Measurements from ENCODE around the gene GAST. TPM values are rescaled to one million over a fixed set of nuclear protein-coding genes. Genes with fewer than 3 reads are reported as not detected.

The GAST gene
- total and polyA plus RNA-seq, 2 donors = not detected

DNA sequence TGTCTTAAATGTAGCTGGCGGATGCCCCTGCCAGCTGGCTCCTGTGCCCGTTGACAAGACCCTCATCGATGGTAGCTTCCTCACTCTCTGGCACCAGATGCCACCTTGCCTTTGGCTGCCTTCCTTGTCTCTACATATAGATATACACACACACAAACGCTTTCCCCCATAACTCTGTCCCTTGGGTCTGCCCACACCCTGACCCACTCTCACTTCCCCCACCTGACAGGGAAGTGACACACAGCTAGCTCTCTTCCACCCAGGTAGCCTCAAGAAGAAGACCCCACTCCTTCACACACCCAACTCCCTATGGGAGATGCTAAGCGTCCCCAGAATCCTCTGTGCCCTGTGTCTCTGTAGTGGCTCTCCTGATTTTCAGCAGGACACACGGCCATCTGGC, 48.7 kb downstream of the GAST start:
- H3K4me1 ChIP-seq (ENCODE audit: insufficient read depth) = no peaks in the 10 kb centered on the region
- DNase-seq (ENCODE audit: extremely low spot score) = no peak
- no peak overlapping the region for H3K4me3 ChIP-seq (ENCODE audit: low read depth, low read length)
- H3K36me3 ChIP-seq (ENCODE audit: insufficient read depth) = peaks cover 8% of the 10 kb centered on the region
- 90% methylated on average over 6 of the region's 6 CpGs for WGBS
- H3K27ac ChIP-seq (ENCODE audit: low read depth) = no peak overlapping the region

DNA sequence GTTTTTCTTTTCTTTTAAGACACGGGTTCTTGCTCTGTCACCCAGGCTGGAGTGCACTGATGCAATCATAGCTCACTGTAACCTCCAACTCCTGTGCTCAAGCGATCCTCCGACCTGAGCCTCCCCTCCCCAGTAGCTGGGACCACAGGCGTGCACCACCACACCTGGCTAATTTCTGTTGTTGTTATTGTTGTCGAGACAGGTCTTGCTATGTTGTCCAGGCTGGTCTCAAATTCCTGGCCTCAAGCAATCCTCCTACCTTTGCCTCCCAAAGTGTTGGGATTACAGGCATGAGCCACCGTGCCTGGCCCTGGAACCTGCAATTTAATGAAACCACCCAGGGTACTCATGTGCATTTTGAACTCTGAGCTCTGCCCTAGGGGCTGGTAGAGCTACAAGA, 50.3 kb downstream of the GAST start:
- Histone ChIP-seq H3K4me1 (ENCODE audit: insufficient read depth) (no peaks in the 10 kb centered on the region), H3K27ac (ENCODE audit: low read depth) (no peak overlapping the region), H3K4me3 (ENCODE audit: low read depth, low read length) (no peak overlapping the region), H3K36me3 (ENCODE audit: insufficient read depth) (peaks cover 8% of the 10 kb centered on the region)
- DNase-seq (ENCODE audit: extremely low spot score) = no peak
- 94% methylated on average over 6 of the region's 6 CpGs for WGBS

DNA sequence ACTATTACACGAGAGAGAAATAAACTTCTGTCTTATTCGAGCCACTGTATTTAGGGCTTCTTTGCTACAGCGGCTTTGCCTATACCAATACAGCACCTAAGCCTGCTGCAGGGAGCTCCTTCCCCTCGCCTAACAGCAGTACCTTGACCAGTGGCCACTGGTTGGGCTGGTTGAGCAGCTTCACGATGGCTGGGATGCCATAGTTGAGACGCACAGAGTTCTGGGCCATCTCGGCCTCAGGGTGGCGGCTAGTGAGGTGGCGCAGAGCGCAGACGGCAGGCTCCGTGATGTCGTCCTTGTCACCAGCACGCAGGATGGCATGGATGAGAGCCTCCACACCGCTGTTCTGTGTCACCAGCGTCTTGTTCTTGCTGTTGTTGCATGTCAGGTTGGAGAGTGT, 50.7 kb downstream of the GAST start:
- Histone ChIP-seq H3K36me3 (ENCODE audit: insufficient read depth) (peaks cover 8% of the 10 kb centered on the region), H3K4me3 (ENCODE audit: low read depth, low read length) (no peak overlapping the region), H3K27ac (ENCODE audit: low read depth) (no peak overlapping the region), H3K4me1 (ENCODE audit: insufficient read depth) (no peaks in the 10 kb centered on the region)
- 97% methylated on average over 16 of the region's 16 CpGs for WGBS
- no peak for DNase-seq (ENCODE audit: extremely low spot score)

DNA sequence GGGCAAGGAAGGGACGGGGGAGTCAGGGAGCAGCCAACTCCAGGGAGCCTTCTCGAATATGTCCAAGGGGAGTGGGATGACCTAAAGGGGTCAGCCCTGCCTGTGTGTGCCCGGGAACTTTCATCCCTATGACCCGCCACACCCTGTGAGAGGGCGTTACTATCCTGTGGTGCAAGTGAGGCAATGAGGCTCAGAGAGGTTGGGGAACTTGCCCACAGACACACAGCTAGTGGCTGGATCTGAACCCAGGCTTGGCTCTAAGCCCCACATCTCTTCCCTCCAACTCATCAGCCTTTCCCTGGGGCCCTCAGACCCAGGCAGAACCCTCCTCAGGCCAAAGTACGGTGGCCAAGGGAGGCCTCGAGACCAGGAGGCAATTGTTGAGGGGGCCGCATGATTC, 51.2 kb downstream of the GAST start:
- WGBS = 92% methylated on average over 8 of the region's 8 CpGs
- no peak for DNase-seq (ENCODE audit: extremely low spot score)
- Histone ChIP-seq H3K36me3 (ENCODE audit: insufficient read depth) (peaks cover 5% of the 10 kb centered on the region), H3K27ac (ENCODE audit: low read depth) (no peak overlapping the region), H3K4me1 (ENCODE audit: insufficient read depth) (no peaks in the 10 kb centered on the region), H3K4me3 (ENCODE audit: low read depth, low read length) (no peak overlapping the region)

Small RNA genes within 50 kb of the gene (small RNA-seq; reads per million reads assigned to genes)
- not detected for gene RN7SL399P
- not detected for gene RNA5SP442

Other genes starting within 250 kb of the GAST start
- not detected for gene KRT32, start 244.9 kb upstream of the GAST start, total RNA-seq
- not detected for gene KRT32, start 244.9 kb upstream of the GAST start, polyA plus RNA-seq
- gene KRT35, start 231.2 kb upstream of the GAST start, total RNA-seq = not detected
- not detected for gene KRT35, start 231.2 kb upstream of the GAST start, polyA plus RNA-seq
- not detected for gene KRT36, start 222.4 kb upstream of the GAST start, total RNA-seq
- not detected for gene KRT36, start 222.4 kb upstream of the GAST start, polyA plus RNA-seq
- gene KRT13, start 206.7 kb upstream of the GAST start, total RNA-seq = 356 TPM
- gene KRT13, start 206.7 kb upstream of the GAST start, polyA plus RNA-seq = 401 TPM
- gene KRT15, start 193.4 kb upstream of the GAST start, total RNA-seq = 4.7 TPM
- 11.9 TPM for gene KRT15, start 193.4 kb upstream of the GAST start, polyA plus RNA-seq
- gene KRT19, start 184.0 kb upstream of the GAST start, total RNA-seq = 299 TPM
- gene KRT19, start 184.0 kb upstream of the GAST start, polyA plus RNA-seq = 418 TPM
- not detected for gene KRT9, start 140.3 kb upstream of the GAST start, total RNA-seq
- gene KRT9, start 140.3 kb upstream of the GAST start, polyA plus RNA-seq = not detected
- gene KRT14, start 125.4 kb upstream of the GAST start, total RNA-seq = not detected
- 0.14 TPM for gene KRT14, start 125.4 kb upstream of the GAST start, polyA plus RNA-seq
- not detected for gene KRT16, start 99.6 kb upstream of the GAST start, total RNA-seq
- gene KRT16, start 99.6 kb upstream of the GAST start, polyA plus RNA-seq = 0.20 TPM
- gene KRT17, start 87.8 kb upstream of the GAST start, total RNA-seq = 33.5 TPM
- gene KRT17, start 87.8 kb upstream of the GAST start, polyA plus RNA-seq = 72.1 TPM
- gene EIF1, start 23.4 kb upstream of the GAST start, total RNA-seq = 96.6 TPM
- 649 TPM for gene EIF1, start 23.4 kb upstream of the GAST start, polyA plus RNA-seq
- not detected for gene HAP1, start 22.3 kb downstream of the GAST start, total RNA-seq
- gene HAP1, start 22.3 kb downstream of the GAST start, polyA plus RNA-seq = 0.27 TPM
- 51.4 TPM for gene JUP, start 74.4 kb downstream of the GAST start, total RNA-seq
- 53.8 TPM for gene JUP, start 74.4 kb downstream of the GAST start, polyA plus RNA-seq
- gene P3H4, start 99.6 kb downstream of the GAST start, total RNA-seq = 32.1 TPM
- gene P3H4, start 99.6 kb downstream of the GAST start, polyA plus RNA-seq = 11.5 TPM
- 166 TPM for gene FKBP10, start 100.7 kb downstream of the GAST start, total RNA-seq
- gene FKBP10, start 100.7 kb downstream of the GAST start, polyA plus RNA-seq = 84.5 TPM
- gene NT5C3B, start 123.9 kb downstream of the GAST start, total RNA-seq = 40.8 TPM
- gene NT5C3B, start 123.9 kb downstream of the GAST start, polyA plus RNA-seq = 67.9 TPM
- gene KLHL10, start 125.5 kb downstream of the GAST start, total RNA-seq = 0.48 TPM
- 0.71 TPM for gene KLHL10, start 125.5 kb downstream of the GAST start, polyA plus RNA-seq
- gene KLHL11, start 153.1 kb downstream of the GAST start, total RNA-seq = 35.0 TPM
- 3.8 TPM for gene KLHL11, start 153.1 kb downstream of the GAST start, polyA plus RNA-seq
- gene ACLY, start 206.6 kb downstream of the GAST start, total RNA-seq = 64.1 TPM
- 51.7 TPM for gene ACLY, start 206.6 kb downstream of the GAST start, polyA plus RNA-seq
- gene ODAD4, start 218.3 kb downstream of the GAST start, total RNA-seq = 1.4 TPM
- gene ODAD4, start 218.3 kb downstream of the GAST start, polyA plus RNA-seq = 2.0 TPM

Measured in urinary bladder (tissue), 4 donors.